ENCODE data around the gene TEDC2.
A peak's percentile ranks its signal among the peaks of the same experiment; 100 is the strongest.

Gene TEDC2

DNA sequence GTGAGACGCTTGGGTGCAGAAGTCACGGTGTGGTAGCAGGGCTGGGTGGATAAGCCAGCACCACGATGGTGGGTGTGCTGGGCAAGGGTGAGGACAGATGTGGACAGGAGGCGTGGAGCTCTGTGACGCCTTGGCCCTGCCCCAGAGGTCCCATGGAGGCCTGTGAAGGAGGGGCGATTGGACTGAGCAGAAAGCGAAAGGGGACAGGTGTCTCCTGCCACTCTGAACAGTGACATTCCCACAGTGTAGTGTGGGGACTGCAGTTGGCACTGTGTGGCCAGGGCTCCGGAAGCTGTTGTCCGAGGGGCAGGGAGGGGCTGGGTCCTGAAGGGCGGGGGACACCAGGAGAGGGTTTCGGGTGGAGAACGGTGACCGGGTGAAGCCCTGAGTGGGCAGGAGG lies 22.3 kb downstream of the TEDC2 start:
- no peak for DNase-seq (ENCODE audit: low spot score)

DNA sequence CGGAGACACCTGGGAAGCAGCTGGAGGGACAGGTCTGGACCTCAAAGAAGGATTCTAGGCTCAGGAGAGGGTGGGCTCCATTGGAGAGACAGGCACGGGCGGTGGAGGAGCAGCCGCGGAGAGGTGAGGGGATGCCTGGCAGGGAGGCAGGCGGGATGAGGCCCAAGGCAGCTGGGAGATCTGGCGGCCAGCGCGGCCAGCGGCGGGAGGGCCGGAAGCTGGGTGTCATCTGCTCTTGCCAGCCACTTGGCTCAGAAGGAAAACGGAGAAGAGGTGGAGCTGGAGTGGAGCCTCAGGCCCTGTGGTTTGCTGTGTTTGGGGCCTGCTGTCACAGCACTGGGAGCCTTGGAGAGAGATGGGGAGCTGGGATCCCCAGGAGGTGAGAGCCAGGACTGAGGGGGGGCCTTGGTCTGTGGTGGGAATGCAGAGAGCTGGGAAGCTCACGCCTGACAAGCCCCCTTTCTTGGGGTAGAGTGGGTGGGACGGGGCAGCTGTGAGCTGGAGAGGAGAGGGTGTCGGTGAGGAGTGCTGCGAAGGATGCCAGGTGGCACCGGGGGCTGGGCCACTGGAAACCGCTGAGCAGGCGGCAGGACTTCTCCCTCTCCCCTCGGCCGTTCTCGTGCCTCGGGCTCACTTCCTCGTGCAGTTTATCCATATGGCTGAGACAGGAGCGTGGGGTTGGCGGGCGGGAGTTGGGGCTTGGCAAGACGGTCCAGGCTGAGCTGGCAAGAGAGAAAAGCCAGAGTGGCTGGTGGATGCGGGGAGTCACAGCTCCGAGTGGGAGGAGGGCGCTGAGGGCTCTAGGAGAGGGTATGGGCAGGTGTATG lies 23.0 kb downstream of the TEDC2 start:
- TF ChIP-seq, protein P1, sequence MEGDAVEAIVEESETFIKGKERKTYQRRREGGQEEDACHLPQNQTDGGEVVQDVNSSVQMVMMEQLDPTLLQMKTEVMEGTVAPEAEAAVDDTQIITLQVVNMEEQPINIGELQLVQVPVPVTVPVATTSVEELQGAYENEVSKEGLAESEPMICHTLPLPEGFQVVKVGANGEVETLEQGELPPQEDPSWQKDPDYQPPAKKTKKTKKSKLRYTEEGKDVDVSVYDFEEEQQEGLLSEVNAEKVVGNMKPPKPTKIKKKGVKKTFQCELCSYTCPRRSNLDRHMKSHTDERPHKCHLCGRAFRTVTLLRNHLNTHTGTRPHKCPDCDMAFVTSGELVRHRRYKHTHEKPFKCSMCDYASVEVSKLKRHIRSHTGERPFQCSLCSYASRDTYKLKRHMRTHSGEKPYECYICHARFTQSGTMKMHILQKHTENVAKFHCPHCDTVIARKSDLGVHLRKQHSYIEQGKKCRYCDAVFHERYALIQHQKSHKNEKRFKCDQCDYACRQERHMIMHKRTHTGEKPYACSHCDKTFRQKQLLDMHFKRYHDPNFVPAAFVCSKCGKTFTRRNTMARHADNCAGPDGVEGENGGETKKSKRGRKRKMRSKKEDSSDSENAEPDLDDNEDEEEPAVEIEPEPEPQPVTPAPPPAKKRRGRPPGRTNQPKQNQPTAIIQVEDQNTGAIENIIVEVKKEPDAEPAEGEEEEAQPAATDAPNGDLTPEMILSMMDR (IDR thresholded peaks at IDR 0.05; ENCODE audit: extremely low read depth, missing control alignments): no peak
- DNase-seq (ENCODE audit: low spot score): no peak

More for the DNA sequence above, 22.3 kb downstream of the TEDC2 start:
- TF ChIP-seq, protein P1 (IDR thresholded peaks at IDR 0.05; ENCODE audit: extremely low read depth, missing control alignments): no peak

DNA sequence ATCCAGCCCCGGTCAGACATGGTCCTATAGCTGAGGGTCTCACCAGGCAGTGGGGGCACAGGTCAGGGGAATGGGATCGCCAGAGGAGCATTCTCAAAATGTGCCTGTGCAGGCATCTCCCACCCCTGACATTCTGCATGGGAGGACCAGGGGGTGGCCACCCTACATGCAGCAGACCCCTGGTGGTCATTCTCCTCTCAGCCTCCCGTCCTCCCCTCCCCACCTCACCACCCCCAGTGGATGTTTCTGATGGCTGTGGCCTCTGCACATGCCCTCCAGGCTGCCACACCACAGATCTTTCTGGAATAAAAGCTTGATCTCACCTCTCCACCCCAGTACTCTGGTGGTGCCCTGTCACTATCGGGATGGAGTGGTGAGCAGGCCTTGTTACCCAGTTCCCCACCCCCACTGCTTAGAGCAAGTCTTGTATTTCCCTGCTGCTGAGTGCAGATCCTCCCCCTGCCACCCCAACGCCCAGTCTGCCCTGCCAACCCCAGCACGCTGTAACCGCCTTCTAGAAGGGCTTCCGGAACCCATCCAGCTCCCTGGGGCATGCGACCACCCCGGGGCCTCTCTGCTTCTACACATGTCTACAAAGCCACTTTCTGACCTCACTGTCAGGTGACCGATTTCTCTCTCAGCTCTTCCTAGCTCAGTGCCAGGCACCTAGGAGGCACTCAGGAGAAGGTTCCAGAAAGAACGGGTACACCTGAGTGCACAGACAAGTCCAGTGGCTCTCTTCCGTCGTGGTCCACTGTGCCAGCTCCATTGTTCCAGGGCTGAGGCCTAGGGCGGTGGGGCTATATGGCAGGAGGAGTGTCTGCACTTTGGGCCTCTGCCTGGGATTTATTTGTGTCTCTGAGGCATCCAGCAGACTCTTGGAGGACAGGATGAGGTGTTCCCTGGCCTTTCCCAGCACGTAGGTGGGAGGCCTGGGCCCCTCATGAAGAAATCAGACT lies 24.3 kb downstream of the TEDC2 start:
- no peak for DNase-seq (ENCODE audit: low spot score)
- TF ChIP-seq, protein P1 (IDR thresholded peaks at IDR 0.05; ENCODE audit: extremely low read depth, missing control alignments): no peak

DNA sequence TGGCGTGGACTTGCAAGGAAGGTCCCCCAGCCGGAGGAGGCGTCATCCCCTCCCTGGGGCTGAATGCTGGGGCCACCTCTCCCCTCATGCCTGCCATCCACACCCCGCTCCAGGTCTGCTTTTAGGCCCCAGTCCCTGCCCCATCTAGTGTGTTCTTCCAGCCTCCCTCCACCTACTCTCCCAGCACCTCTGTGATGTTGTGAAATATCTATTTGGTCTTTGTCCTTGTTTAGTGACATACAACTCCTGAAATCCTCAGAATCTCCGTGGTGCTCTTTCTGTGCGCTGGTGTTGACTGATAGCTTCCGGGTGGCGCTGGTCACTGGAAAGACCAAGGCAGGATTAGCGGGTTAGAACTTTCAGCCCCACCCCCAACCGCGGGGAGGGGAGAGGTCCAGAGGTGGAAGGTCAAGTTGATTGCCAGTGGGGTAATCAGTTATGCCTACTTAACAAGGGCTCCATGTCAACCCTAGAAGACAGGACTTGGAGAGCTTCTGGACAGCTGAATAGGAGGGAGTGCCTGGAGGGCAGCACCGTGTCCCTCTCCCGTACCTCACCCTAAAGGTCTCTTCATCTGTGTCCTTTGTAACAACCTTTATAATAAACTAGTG lies 25.1 kb downstream of the TEDC2 start:
- TF ChIP-seq, protein P1 (IDR thresholded peaks at IDR 0.05; ENCODE audit: extremely low read depth, missing control alignments): no peak
- DNase-seq (ENCODE audit: low spot score): no peak

DNA sequence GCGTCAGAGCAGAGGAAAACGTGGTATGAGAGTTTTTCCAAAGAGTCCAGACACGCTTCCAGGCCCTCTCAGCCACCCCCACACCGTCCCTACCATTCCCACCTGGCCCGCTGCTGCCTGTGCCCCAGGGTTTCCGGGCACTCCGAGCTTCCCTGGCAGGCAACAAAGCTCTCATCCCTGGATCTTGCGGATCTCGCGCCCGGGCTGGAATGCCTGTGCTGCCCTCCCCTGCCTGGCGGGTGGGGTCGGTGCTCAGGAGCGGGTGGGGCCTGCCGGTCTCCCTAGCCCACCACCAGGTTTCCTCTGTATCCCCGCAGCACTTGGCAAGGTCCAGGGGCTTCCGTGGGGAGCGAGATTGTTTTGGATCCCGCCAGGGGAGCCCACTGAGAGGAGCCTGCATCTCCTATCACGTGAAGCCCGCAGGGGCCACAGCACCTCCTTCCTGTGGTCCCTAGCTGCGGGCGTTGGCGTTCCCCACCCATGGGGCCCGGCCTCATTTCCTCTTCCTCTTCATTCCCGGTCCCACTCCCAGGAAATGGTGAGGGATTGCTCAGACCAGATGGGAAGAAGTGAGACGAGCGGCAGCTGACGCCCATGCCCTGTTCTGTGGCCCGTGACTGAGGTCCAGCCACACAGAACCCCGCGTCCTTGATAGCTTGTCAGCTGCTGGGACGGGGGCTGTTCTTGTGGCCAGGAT lies 26.1 kb downstream of the TEDC2 start:
- no peak for DNase-seq (ENCODE audit: low spot score)
- TF ChIP-seq, protein P1 (IDR thresholded peaks at IDR 0.05; ENCODE audit: extremely low read depth, missing control alignments): no peak

DNA sequence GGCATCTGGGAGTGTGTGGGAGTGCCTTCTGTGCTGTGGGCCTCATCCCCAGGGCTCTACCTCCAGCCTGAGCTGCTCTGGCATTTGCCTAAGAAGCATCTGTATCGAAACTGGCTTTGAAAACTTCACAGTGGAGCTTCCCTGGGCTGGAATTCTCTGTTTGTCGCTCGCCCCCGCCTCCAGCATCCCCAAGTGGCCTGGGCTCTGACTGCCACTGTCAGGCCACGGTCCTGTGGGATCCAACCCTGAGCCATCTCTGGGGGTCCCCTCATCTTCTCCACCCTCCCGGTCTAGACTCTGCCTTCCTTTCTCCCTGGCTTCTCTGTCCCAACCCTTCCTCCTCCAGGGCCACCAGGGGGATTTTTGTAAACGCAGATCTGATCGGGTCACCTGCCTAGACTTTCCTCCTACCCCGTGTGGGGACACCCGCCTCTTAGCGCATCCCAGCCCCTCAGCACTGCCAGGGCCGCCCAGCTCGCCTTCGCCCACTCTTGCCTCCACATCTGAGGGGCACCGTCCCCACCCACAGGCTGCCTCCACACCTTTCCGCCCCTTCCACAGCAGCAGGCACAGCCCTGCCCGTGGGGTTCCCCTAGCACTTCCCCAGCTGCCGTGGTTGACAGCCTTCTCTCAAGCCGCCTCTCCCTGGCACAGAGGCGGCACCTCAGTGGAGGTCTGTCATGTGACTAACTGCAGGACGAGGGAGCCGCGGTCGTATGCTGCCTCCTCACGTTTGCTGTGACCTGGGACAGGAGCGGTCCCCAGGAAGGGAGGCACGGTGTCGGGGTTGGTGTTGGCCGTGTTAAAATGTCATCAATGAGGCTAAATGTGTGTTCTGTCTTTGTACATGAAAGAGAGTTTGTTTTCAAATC lies 27.0 kb downstream of the TEDC2 start:
- TF ChIP-seq, protein P1 (IDR thresholded peaks at IDR 0.05; ENCODE audit: extremely low read depth, missing control alignments): peak; percentile 40
- peak; percentile 85 for DNase-seq (ENCODE audit: low spot score)
